IMR-90 (cell line): ENCODE results near the gene TMEM238. TPM values are rescaled to one million over a fixed set of nuclear protein-coding genes. Genes with fewer than 3 reads are reported as not detected.

ENCODE experiments used
- ATAC-seq: fragments of 200-7000 bp; cut with Tn5 transposase; 2 replicates; pipeline ENCODE4 v1.9.1; 2020; ENCODE audit warnings: low read depth, mild to moderate bottlenecking, moderate library complexity
- BruUV-seq: library from RNA; stranded (reverse); fragments of 400-500 nt; replicated peaks from 2 replicates; lab custom pipeline; 2021; lab: Mats Ljungman, UMichigan
- CTCF ChIA-PET: fragments of 300-600 bp; formaldehyde crosslinking; extraction: SDS; loops from one replicate; lab custom pipeline; 2021; ENCODE audit warnings: antibody characterized with exemption; lab: Yijun Ruan, JAX
- POLR2A ChIA-PET: fragments of 300-600 bp; sonication (Branson Sonifier 250); formaldehyde crosslinking; loops from one replicate; lab custom pipeline; 2022; ENCODE audit warnings: antibody characterized with exemption; ENCODE audit not compliant: unreplicated experiment; lab: Charles Lee
- DNase-seq: peaks from one replicate; pipeline ENCODE4 v3.0.0; 2013
- H2AFZ ChIP-seq: replicated peaks from 2 replicates; pipeline ENCODE3; 2013; ENCODE audit warnings: low read length, mild to moderate bottlenecking; ENCODE audit not compliant: poor library complexity
- H2AK5ac ChIP-seq: 2 replicates; pipeline ENCODE4 v1.6.1; 2013; ENCODE audit warnings: low read depth, low read length, inconsistent platforms
- H2AK9ac ChIP-seq: replicated peaks from 2 replicates; pipeline ENCODE3; 2013; ENCODE audit warnings: mild to moderate bottlenecking, low read depth, low read length, moderate library complexity; ENCODE audit not compliant: poor library complexity
- H2BK120ac ChIP-seq: 2 replicates; pipeline ENCODE4 v1.6.1; 2013; ENCODE audit warnings: low read depth, low read length, inconsistent platforms
- H2BK15ac ChIP-seq: 3 replicates; pipeline ENCODE4 v1.6.1; 2013; ENCODE audit warnings: low read depth, low read length, inconsistent platforms
- H2BK20ac ChIP-seq: 2 replicates; pipeline ENCODE4 v1.6.1; 2013; ENCODE audit warnings: low read depth, mild to moderate bottlenecking, inconsistent platforms, low read length, moderate library complexity
- H2BK5ac ChIP-seq: 2 replicates; pipeline ENCODE4 v1.6.1; 2013; ENCODE audit warnings: mild to moderate bottlenecking, low read depth, low read length, inconsistent platforms; ENCODE audit not compliant: poor library complexity, severe bottlenecking
- H3K14ac ChIP-seq: replicated peaks from 2 replicates; pipeline ENCODE4 v1.6.1; 2013; ENCODE audit warnings: low read depth, low read length, inconsistent platforms
- H3K18ac ChIP-seq: 2 replicates; pipeline ENCODE4 v1.6.1; 2013; ENCODE audit warnings: low read depth, low read length, control low read depth
- H3K23ac ChIP-seq: 2 replicates; pipeline ENCODE4 v1.6.1; 2013; ENCODE audit warnings: low read depth, low read length, inconsistent platforms
- H3K27ac ChIP-seq: 2 replicates; pipeline ENCODE4 v1.5.1; 2013; ENCODE audit warnings: mild to moderate bottlenecking, control low read depth, low read length; ENCODE audit not compliant: insufficient read depth
- H3K27me3 ChIP-seq: 2 replicates; pipeline ENCODE4 v1.6.1; 2013; ENCODE audit warnings: low read length; ENCODE audit not compliant: control insufficient read depth, insufficient read depth
- H3K36me3 ChIP-seq: 2 replicates; pipeline ENCODE4 v1.6.1; 2013; ENCODE audit warnings: low read length, mixed read lengths; ENCODE audit not compliant: control insufficient read depth, insufficient read depth
- H3K4ac ChIP-seq: 2 replicates; pipeline ENCODE4 v1.6.1; 2013; ENCODE audit warnings: low read depth, low read length, inconsistent platforms
- H3K4me1 ChIP-seq: 2 replicates; pipeline ENCODE4 v1.6.1; 2013; ENCODE audit warnings: low read length, mixed read lengths; ENCODE audit not compliant: control insufficient read depth, insufficient read depth
- H3K4me2 ChIP-seq: 2 replicates; pipeline ENCODE4 v1.6.1; 2013; ENCODE audit warnings: low read depth, mild to moderate bottlenecking, control low read depth, low read length, moderate library complexity
- H3K4me3 ChIP-seq: 2 replicates; pipeline ENCODE4 v1.5.1; 2013; ENCODE audit warnings: low read depth, mild to moderate bottlenecking, control low read depth, low read length, moderate library complexity; ENCODE audit not compliant: insufficient read depth
- H3K56ac ChIP-seq: 2 replicates; pipeline ENCODE4 v1.6.1; 2013; ENCODE audit warnings: low read length, inconsistent platforms; ENCODE audit not compliant: insufficient read depth; ENCODE audit errors: extremely low read depth
- H3K79me1 ChIP-seq, 2 experiments: 2 replicates each; pipeline ENCODE4 v1.6.1; 2013; ENCODE audit warnings: low read length in 2 of 2, inconsistent platforms in 1 of 2, low read depth in 1 of 2
- H3K9ac ChIP-seq: 2 replicates; pipeline ENCODE4 v1.6.1; 2013; ENCODE audit warnings: low read depth, low read length, control low read depth
- H3K9me1 ChIP-seq: 2 replicates; pipeline ENCODE4 v1.6.1; 2013; ENCODE audit warnings: low read length, inconsistent platforms; ENCODE audit not compliant: insufficient read depth
- H3K9me3 ChIP-seq: 2 replicates; pipeline ENCODE4 v1.6.1; 2013; ENCODE audit warnings: low read length; ENCODE audit not compliant: control insufficient read depth, insufficient read depth
- H4K20me1 ChIP-seq: 2 replicates; pipeline ENCODE4 v1.6.1; 2013; ENCODE audit warnings: low read length, inconsistent platforms; ENCODE audit not compliant: insufficient read depth
- H4K5ac ChIP-seq: 2 replicates; pipeline ENCODE4 v1.6.1; 2013; ENCODE audit warnings: mild to moderate bottlenecking, low read depth, low read length, control low read depth
- H4K8ac ChIP-seq, 2 experiments: 2 replicates each; pipeline ENCODE4 v1.6.1; 2013; ENCODE audit warnings: low read depth in 2 of 2, low read length in 2 of 2, control low read depth in 1 of 2, inconsistent platforms in 1 of 2
- H4K91ac ChIP-seq: 2 replicates; pipeline ENCODE4 v1.6.1; 2013; ENCODE audit warnings: low read depth, low read length, inconsistent platforms; ENCODE audit not compliant: insufficient read depth
- MXI1 ChIP-seq: IDR thresholded peaks from 2 replicates; pipeline ENCODE4 v1.6.1; 2012; ENCODE audit warnings: low read depth, mild to moderate bottlenecking, low read length, moderate library complexity, borderline replicate concordance
- NFE2L2 ChIP-seq: fragments of 150-350 bp; IDR thresholded peaks from 2 replicates; pipeline ENCODE4 v1.6.1; 2016; ENCODE audit warnings: low read depth, mild to moderate bottlenecking, low read length
- WGBS, 2 experiments: methylation state at CpG; one replicate each; pipeline versions ENCODE4 v1.1.5 to v1.1.7; 2013; ENCODE audit warnings: missing lambda C conversion rate in 2 of 2; ENCODE audit not compliant: insufficient read length in 1 of 2; ENCODE audit errors: extremely low coverage in 2 of 2; 5-methylcytosine and 5-hydroxymethylcytosine counted together
- dilution Hi-C: fragments of 300-500 bp; cut with HindIII; formaldehyde crosslinking; loops from one replicate; pipeline ENCODE4 v1.14.3; 2018; ENCODE audit warnings: low sequenced_read_pairs; ENCODE audit not compliant: unreplicated experiment
- in situ Hi-C: fragments of 300-500 bp; cut with MboI; formaldehyde crosslinking; loops from 3 replicates; pipeline ENCODE4 v1.14.3; 2019; ENCODE audit warnings: low sequenced_read_pairs, inconsistent platforms, mixed read lengths
- intact Hi-C: fragments of 100-400 bp; cut with micrococcal nuclease; formaldehyde crosslinking; loops from 2 replicates; pipeline ENCODE4 v1.10.0; 2022
- polyA plus RNA-seq, 3 experiments: library from polyadenylated mRNA; depleted of rRNA; stranded (reverse); fragments of >200 nt; gene quantifications; 2 replicates each; pipeline ENCODE4 v1.2.3, GENCODE V29; 2012; ENCODE audit warnings: low replicate concordance in 1 of 3
- total RNA-seq: library from RNA; depleted of rRNA; stranded (reverse); fragments of >200 nt; gene quantifications from 2 replicates; pipeline ENCODE4 v1.2.3, GENCODE V29; 2012

The TMEM238 gene
- total and polyA plus RNA-seq, 2 of the 4 experiments (the other 2 are of a cell fraction) = not detected

DNA sequence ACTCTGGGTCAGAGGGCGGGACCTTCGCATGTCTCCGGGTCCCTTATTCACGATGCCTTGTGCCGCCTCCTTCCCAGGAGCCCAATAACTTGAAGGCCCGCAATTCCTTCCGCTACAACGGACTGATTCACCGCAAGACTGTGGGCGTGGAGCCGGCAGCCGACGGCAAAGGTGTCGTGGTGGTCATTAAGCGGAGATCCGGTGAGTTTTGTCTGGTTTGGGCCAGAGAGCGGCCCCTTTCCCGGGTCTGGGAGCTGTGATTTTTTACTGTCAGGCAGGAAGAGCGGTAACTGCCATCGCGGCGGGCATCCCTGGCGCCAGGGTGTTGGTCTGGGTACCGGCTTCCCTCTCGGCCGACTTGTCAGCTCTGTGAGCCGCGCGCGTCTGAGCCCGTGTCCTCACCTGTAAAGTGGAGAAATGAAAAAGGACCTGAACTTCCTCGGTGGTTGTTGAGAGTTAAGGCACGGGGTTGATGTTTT is 2.4 kb upstream of the TMEM238 start:
- no peak for DNase-seq
- Histone ChIP-seq H2AFZ (no peak overlapping the region), H3K9me1 (peaks cover 34% of the 10 kb centered on the region), H3K23ac (peak overlapping the region; percentile 90), H2AK9ac (peak overlapping the region; percentile 99), H4K91ac (no peak overlapping the region; the same call in 1 of the 2 replicates), H2BK120ac (no peak overlapping the region), H3K36me3 (peaks cover 48% of the 10 kb centered on the region), H3K27ac (peak overlapping the region; percentile 85), H2BK5ac (peak overlapping the region; percentile 65), H4K20me1 (peaks cover 58% of the 10 kb centered on the region), H3K4ac (peak overlapping the region; percentile 85), H3K4me3 (peak overlapping the region; percentile 74), H2BK20ac (no peak overlapping the region), H3K79me1 (peaks cover 29 to 61% of the 10 kb centered on the region in 2 experiments), H3K9me3 (no peaks in the 10 kb centered on the region), H3K14ac (peak overlapping the region; percentile 73), H2BK15ac (no peak overlapping the region), H4K5ac (no peak overlapping the region), H4K8ac (peak overlapping the region; percentile 30 to 75; a peak in 1 of 4 replicates), H3K9ac (peak overlapping the region; percentile 91), H3K18ac (no peak overlapping the region), H2AK5ac (peak overlapping the region; percentile 93), H3K4me2 (peak overlapping the region; percentile 96), H3K27me3 (no peaks in the 10 kb centered on the region), H3K4me1 (peaks cover 47% of the 10 kb centered on the region), H3K56ac (peak overlapping the region; percentile 74)
- no peak for ATAC-seq
- TF ChIP-seq NFE2L2 (no peak), MXI1 (0 out of 2 replicates have a peak, but pooled peaks have one; percentile 45)
- in situ Hi-C loops (loop anchor here (10.0 kb wide), 1 partner anchor 92 kb away; no protein-coding TSS in a partner anchor), dilution Hi-C loops (no loop called here), intact Hi-C loops (loop anchor here (5.0 kb wide), 2 partner anchors 84 to 104 kb away; partner anchors contain the start of genes BRSK1 and HSPBP1)
- CTCF ChIA-PET = no interaction called here
- WGBS, 2 experiments = 2% methylated on average over 22 of the region's 33 CpGs; no CpG with 5 or more reads in 1 of the 2 experiments
- POLR2A ChIA-PET = interaction anchor here (0.5 kb wide), 1 partner anchor 9 kb away, joined by 6 read pairs; no protein-coding TSS in a partner anchor
- no TSS peak for BruUV-seq
